Measurements from ENCODE around the gene GJD3. TPM values are rescaled to one million over a fixed set of nuclear protein-coding genes. Genes with fewer than 3 reads are reported as not detected.

GJD3 gene
- total and polyA plus RNA-seq, 2 donors (not counting 3 experiments of a cell fraction or from before 2014, with no cell fraction given), result 0.10 to 0.40 TPM

- peak; percentile 88 for FAIRE-seq
Measured at GRCh38 chr17:40347319-40348135, 17.0 kb downstream of the GJD3 start.

More at GRCh38 chr17:40347319-40348135, 17.0 kb downstream of the GJD3 start:
- Histone ChIP-seq H3K9me3 (replicated peaks; ENCODE audit: control insufficient read depth, insufficient read depth, low read length) (no peaks in the 10 kb centered on the region), H3K27me3 (ENCODE audit: control insufficient read depth in 2 of 2, insufficient read depth in 2 of 2, low read length in 2 of 2) (no peaks in the 10 kb centered on the region), H2AFZ (ENCODE audit: low read depth, low read length) (no peak overlapping the region), H3K4me3 (replicated peaks in 1 of 3; ENCODE audit: insufficient read depth in 1 of 3, low read depth in 1 of 3, low read length in 3 of 3) (no peak overlapping the region), H3K27ac (ENCODE audit: insufficient read depth, low read depth, low read length) (peak overlapping the region; percentile 63), H3K79me2 (ENCODE audit: control insufficient read depth, insufficient read depth, low read length) (peaks cover 73% of the 10 kb centered on the region), H3K4me1 (ENCODE audit: control insufficient read depth, extremely low read depth, insufficient read depth, low read length) (peaks cover 69% of the 10 kb centered on the region), H3K36me3 (ENCODE audit: control insufficient read depth in 2 of 2, extremely low read depth in 1 of 2, insufficient read depth in 2 of 2, low read length in 2 of 2) (peaks cover 2 to 30% of the 10 kb centered on the region in 2 experiments), H4K20me1 (replicated peaks; ENCODE audit: control insufficient read depth, extremely low read depth, insufficient read depth, low read length) (no peaks in the 10 kb centered on the region), H3K9ac (replicated peaks; ENCODE audit: extremely low read depth, insufficient read depth, low read length) (peak overlapping the region; percentile 0), H3K9me1 (replicated peaks; ENCODE audit: control insufficient read depth, extremely low read depth, insufficient read depth, low read length) (no peaks in the 10 kb centered on the region), H3K4me2 (ENCODE audit: insufficient read depth, low read length) (peak overlapping the region; percentile 37)
- BruUV-seq (replicated peaks), result no TSS peak
- ChIA-PET CTCF (interaction anchor here (1.1 to 18.3 kb wide), 7 partner anchors 14 to 188 kb away, joined by 3 to 530 read pairs (median 3); partner anchors contain the start of genes RARA, TOP2A and WIPF2), POLR2A (no interaction called here)
- TF ChIP-seq JUN (IDR thresholded peaks at IDR 0.05; ENCODE audit: borderline replicate concordance, insufficient read depth, insufficient read length, low read depth) (no peak), GATA2 (IDR thresholded peaks at IDR 0.05; ENCODE audit: insufficient read depth, insufficient read length, low read depth, low read length) (no peak), POLR2A (IDR thresholded peaks at IDR 0.05; ENCODE audit: low read depth, low read length) (peak; percentile 45), POLR2AphosphoS5 (IDR thresholded peaks at IDR 0.05; ENCODE audit: insufficient read depth, low read depth, low read length) (peak; percentile 10), FOS (IDR thresholded peaks at IDR 0.05; ENCODE audit: borderline replicate concordance, insufficient read depth, low read length) (no peak), MAX (IDR thresholded peaks at IDR 0.05; ENCODE audit: insufficient read depth, insufficient read length) (no peak), MYC (IDR thresholded peaks at IDR 0.05; ENCODE audit: low read depth, low read length) (no peak), EZH2 (IDR thresholded peaks at IDR 0.05; ENCODE audit: borderline replicate concordance, low read depth, low read length, severe bottlenecking) (no peak)
- TF ChIP-seq, protein P1, sequence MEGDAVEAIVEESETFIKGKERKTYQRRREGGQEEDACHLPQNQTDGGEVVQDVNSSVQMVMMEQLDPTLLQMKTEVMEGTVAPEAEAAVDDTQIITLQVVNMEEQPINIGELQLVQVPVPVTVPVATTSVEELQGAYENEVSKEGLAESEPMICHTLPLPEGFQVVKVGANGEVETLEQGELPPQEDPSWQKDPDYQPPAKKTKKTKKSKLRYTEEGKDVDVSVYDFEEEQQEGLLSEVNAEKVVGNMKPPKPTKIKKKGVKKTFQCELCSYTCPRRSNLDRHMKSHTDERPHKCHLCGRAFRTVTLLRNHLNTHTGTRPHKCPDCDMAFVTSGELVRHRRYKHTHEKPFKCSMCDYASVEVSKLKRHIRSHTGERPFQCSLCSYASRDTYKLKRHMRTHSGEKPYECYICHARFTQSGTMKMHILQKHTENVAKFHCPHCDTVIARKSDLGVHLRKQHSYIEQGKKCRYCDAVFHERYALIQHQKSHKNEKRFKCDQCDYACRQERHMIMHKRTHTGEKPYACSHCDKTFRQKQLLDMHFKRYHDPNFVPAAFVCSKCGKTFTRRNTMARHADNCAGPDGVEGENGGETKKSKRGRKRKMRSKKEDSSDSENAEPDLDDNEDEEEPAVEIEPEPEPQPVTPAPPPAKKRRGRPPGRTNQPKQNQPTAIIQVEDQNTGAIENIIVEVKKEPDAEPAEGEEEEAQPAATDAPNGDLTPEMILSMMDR (IDR thresholded peaks at IDR 0.05; ENCODE audit: extremely low read depth in 1 of 2, insufficient read depth in 1 of 2, low read depth in 1 of 2, low read length in 2 of 2), result no peak
- intact Hi-C loops (cut with micrococcal nuclease), result loop anchor here (5.0 kb wide), 1 partner anchor 130 kb away; the partner anchor contains the start of gene WIPF2
- peak; percentile 32 for DNase-seq (ENCODE audit: low read depth, low spot score)
- dilution Hi-C loops (cut with MboI; ENCODE audit: extremely low pct_ligation_motif_present, low sequenced_read_pairs), result no loop called here

Data from endothelial cell of umbilical vein (primary cell).